NCI-H345 treated with DMSO at 0.1 percent for 48 hours (cell line): ENCODE measurements around the gene ZXDB.
"Not testable (repeated sequence)": the region's sequence is repeated elsewhere in the genome, so short reads cannot be mapped to it uniquely, and the experiment has no call there.

ENCODE experiments used
- DNase-seq: peaks from one replicate; lab custom pipeline; 2025; ENCODE audit not compliant: unreplicated experiment; lab: John Stamatoyannopoulos, UW

ZXDB gene

GRCh38 chrX:57591284-57592159, at the start of gene ZXDB:
Gene ZXDB, plus strand, starts transcription at chrX:57592011. Its CDS starts 38 bp downstream, at chrX:57592049.
- not testable (repeated sequence) for DNase-seq

- DNase-seq = no peak
Observed at GRCh38 chrX:57565198-57565597, 26.6 kb upstream of the ZXDB start.

- no peak for DNase-seq
Observed at GRCh38 chrX:57573754-57574153, 18.1 kb upstream of the ZXDB start.

- not testable (repeated sequence) for DNase-seq
Observed at GRCh38 chrX:57582948-57583347, 8.9 kb upstream of the ZXDB start.

- no peak for DNase-seq
Observed at GRCh38 chrX:57583477-57583876, 8.3 kb upstream of the ZXDB start.

GRCh38 chrX:57586360-57586759, 5.5 kb upstream of the ZXDB start:
- DNase-seq = no peak

GRCh38 chrX:57587062-57587461, 4.7 kb upstream of the ZXDB start:
- DNase-seq = no peak

- DNase-seq = no peak
Observed at GRCh38 chrX:57587607-57588006, 4.2 kb upstream of the ZXDB start.

GRCh38 chrX:57592160-57592893, 516 bp downstream of the ZXDB start:
- not testable (repeated sequence) for DNase-seq

GRCh38 chrX:57592894-57593215, 1.0 kb downstream of the ZXDB start:
- not testable (repeated sequence) for DNase-seq

- no peak for DNase-seq
Observed at GRCh38 chrX:57595381-57595811, 3.6 kb downstream of the ZXDB start.

- DNase-seq = no peak
Observed at GRCh38 chrX:57596109-57596508, 4.3 kb downstream of the ZXDB start.

GRCh38 chrX:57596516-57596915, 4.7 kb downstream of the ZXDB start:
- DNase-seq = no peak

GRCh38 chrX:57607295-57608187, 15.7 kb downstream of the ZXDB start:
- no peak for DNase-seq

- DNase-seq = not testable (repeated sequence)
Observed at GRCh38 chrX:57613351-57613750, 21.5 kb downstream of the ZXDB start.

- DNase-seq = not testable (repeated sequence)
Observed at GRCh38 chrX:57629438-57629837, 37.6 kb downstream of the ZXDB start.

- DNase-seq = no peak
Observed at GRCh38 chrX:57640674-57641016, 48.8 kb downstream of the ZXDB start.

GRCh38 chrX:57641338-57641737, 49.5 kb downstream of the ZXDB start:
- DNase-seq = no peak

GRCh38 chrX:57643698-57644097, 51.9 kb downstream of the ZXDB start:
- DNase-seq = no peak

GRCh38 chrX:57647020-57647419, 55.2 kb downstream of the ZXDB start:
- no peak for DNase-seq
